Brain pericyte (primary cell): Measurements from ENCODE around the gene UQCRC2.
"Not testable (repeated sequence)": the region's sequence is repeated elsewhere in the genome, so short reads cannot be mapped to it uniquely, and the experiment has no call there.

ENCODE experiments used
- DNase-seq: peaks from one replicate; pipeline ENCODE4 v3.0.0-alpha.2; 2012; ENCODE audit warnings: low read depth, low spot score

Gene UQCRC2

DNA sequence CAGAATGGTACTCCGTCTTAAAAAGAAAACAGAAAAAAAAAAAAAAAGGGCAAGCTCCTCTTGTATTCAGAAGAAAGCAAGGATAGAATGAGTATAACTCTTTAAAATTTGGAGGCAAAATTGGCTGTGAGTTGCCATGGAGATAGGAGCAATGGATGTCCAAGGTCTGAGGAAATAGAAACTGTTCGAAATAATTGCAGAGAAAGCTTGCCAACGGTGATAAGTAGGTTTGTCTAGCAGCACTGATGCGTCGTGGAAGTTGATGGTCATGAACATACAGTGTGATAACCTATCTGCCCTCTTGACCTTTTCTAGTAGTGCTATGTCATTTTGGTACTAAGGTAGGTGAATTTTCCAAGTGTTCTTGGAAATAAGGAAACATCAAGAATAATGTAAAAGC is 57.7 kb downstream of the UQCRC2 start:
- DNase-seq: no peak

DNA sequence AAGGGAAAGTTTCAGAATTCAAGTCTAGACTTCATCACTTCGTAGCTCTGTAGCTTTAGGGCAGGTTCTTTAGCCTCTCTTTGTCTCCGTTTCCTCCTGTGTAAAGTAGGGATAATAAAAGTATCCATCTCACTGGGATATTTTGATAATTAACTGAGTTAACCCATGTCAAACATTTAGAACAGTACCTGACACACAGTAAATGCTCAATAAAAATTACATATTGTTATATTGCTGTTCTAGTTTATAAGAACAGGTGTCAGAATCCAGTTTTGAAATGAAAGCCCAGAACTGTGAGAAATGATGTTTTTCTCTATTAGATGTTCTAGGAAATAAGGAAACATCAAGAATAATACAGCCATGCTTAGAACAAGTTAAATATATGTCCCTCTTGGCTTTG is 59.1 kb downstream of the UQCRC2 start:
- DNase-seq: no peak

DNA sequence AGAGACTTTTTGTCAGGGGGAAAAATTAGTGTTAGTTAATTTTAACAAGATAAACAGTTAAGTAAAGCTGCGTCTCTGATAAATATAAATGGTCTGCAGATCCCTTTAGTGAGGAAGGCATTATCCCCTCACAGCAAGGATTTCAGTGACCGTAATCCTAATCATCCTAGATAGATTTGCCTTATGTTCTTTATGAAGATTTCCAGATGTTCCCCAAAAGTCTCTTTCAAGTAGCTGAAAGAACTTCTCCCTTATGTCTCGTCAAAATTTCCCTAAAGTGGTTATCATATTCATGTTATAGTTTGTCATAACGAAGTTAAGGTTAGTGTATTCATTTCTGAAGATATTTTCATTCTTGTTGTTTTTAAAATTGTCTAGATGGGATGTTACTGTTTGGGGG is 60.3 kb downstream of the UQCRC2 start:
- DNase-seq: no peak

DNA sequence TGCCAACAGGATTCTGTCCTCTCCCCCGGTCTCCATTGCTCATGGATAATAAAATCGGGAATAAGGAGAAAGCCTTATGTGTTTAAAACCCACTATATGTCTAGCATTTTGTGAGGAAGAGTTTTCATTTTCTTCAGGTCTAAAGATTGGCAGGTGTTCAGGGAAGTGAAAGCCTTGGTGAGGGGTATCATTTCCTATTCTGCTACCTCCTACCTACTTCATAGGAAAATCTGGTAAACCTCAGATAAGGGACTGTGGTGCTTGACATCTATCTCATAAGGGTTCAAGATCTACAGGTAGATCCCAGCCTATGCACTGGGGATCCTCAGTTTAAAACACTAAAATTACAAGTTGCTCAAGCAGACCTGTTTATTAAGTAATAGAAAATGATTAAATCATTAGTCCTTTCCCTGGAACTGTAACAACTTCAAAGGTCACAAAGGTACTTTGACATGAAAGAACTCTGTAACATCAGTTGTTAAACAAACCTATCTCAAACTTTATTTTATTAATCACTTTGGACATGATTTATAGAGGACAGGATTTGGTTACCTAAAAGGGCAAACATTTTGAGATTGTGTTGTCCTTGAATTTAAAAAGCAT is 61.2 kb downstream of the UQCRC2 start:
- no peak for DNase-seq

DNA sequence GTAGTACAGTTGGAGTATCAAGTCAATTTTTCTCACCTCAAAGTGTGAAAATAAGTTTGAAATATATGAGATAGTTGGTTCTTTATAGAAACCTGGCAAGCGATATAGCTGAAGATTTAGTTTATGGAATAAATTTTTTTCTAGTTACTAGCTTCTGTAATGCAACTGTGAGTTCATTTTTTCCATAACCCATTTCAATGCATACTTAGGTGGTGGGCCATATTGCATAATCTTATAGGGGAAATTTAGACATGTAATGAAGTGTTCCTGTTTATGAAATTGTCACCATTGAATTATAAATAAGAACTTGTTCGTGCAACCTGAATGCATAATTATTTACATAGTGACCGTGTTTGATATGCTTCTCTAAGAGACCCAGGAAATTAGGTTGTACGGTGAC is 63.8 kb downstream of the UQCRC2 start:
- no peak for DNase-seq

DNA sequence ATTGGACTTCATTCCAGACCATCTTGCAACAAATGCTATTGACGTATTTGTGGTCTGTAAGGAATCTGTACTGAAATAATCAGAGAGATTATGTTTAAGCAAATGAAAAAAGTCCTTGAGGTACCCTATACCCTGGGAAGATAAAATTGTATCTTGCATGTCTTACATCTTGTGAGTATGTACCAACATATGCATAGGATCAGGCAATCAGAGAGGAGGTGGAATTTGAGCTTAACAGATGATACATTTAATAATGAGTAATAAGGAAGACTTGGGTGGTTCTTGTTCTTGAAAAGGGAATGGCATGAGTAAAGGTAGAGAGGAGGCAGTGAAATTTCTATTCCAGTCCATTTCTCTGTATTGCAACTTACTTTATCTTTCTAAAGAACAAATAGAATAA is 65.4 kb downstream of the UQCRC2 start:
- DNase-seq: no peak

DNA sequence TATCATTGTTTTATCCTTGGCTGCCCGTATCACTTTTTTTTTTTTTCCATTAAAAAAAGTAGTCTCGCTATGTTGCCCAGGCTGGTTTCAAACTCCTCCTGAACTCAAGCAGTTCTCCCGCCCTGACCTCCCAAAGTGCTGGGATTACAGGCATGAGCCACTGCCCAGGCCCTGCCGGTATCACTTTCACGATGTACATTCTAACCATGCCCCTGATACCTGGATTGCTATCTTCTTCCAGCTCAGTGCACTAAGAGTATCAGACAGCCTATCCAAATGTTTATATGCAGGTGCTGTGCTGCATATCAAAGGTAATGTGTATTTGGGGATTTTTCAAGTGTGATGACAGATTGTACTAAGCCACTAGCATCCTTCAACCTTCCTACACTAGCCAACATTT is 69.0 kb downstream of the UQCRC2 start:
- no peak for DNase-seq

DNA sequence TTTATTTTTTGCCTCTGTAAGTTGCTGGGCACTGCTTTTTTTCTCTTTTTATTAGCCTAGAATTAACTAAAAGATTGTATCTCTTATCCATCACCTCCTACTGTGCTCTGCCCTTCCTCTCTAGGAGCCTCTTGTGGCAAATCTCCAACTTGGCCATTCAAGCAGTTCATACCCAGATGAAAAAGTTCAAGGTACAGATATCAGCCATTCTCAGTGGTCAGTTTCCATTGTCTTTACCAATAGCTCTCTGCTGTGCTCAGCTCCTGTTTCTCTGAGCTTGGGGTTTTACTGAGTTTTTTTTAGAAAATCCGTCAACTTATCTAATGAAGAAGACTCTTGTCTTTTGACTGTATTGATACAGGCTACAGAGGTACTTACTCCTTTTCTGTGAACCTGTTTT is 70.3 kb downstream of the UQCRC2 start:
- no peak for DNase-seq

DNA sequence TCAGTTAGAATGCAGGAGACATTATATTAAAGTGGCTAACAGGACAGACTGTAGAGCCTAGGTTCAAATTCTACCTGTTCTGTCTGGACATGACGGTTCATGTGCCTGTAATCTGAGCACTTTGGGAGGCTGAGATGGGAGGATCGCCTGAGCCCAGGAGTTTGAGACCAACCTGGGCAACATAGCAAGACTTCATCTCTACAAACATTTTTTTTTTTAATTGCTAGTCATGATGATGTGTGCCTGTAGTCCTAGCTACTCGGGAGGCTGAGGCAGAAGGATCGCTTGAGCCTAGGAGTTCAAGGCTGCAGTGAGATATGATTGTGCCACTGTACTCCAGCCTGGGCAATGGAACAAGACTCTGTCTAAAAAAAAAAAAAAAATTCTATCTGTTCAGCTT is 71.6 kb downstream of the UQCRC2 start:
- DNase-seq: not testable (repeated sequence)

DNA sequence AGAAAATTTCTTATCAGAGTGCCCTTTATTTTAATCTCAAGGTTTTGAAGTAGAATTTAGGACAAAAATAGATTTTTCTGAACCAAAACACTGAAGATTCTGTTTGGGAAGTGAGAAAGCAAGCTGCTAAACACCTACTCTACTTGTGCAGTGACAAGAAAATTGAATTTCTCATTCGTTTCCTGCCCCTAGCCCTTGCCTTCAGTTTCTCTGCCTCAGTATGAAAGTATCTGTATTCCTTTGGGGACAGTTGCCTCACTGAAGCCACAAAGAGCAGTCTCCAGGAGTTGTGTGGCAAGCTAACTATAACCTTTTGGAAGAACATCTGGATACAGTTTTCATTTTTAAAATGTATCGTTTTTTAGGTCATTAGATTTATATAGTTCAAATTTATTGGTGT is 74.5 kb downstream of the UQCRC2 start:
- no peak for DNase-seq

DNA sequence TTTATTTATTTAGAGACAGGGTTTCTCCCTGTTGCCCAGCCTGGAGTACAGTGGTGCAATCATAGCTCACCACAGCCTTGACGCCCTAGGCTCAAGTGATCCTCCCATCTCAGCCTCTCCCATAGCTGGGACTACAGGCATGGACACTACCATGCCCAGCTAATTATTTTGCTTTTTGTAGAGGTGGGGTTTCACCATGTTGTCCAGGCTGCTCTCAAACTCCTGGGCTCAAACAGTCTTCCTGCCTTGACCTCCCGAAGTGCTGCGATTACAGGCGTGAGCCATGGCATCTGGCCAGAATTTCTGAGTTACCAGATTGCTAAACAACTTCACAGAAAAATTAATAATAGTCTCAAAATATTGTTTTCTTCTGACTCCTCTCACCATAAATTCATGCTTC is 76.5 kb downstream of the UQCRC2 start:
- DNase-seq: no peak

DNA sequence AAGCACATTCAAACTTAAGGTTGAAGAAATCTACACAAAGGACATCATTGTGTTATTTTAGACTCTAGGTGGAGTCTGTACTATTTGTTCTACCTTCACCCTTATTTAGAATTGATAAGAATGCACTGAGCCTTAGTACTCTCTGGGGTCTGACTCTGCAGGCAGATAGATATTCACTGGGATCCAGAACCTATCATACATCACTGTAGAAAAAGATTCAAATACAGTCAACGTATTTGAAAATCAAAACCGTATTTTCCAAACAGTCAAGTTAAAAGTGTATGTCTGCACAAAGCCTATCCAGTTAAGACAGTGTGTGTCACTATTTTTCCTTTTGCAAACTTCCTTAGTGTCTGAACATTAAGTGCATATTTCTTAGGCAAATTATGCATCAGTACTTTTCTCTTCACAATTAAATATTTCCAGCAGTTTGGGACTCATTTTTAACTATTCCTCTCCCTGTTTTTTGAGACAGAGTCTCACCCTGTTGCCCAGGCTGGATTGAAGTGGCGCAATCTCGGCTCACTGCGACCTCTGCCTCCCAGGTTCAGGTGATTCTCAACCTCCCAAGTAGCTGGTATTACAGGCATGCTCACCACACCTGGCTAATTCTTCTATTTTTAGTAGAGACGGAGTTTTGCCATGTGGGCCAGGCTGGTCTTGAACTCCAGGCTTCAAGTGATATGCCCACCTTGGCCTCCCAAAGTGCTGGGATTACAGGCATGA is 77.1 kb downstream of the UQCRC2 start:
- DNase-seq: no peak

DNA sequence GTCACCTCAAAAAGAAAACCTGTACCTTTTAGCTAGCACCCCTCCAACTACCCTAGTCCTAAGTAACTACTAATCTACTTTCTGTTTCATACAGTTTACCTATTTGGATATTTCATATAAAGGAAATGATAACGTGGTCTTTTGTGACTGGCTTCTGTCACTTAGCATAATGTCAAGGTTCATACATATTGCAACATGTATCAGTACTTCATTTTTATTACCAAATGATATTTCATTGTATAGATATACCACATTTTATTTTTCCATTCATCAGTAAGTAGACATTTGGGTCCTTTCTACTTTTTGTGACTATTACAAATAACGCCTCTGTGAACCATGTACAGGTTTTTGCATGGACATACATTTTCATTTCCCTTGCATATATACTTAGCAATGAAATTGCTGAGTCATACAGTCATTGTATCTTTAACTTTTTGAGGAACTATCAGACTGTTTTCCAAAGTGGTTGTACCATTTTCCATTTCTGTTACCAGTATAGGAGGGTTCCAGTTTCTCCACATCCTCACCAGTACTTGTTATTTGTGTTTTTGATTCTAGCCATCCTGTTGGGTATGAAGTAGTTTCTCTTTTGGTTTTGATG is 78.4 kb downstream of the UQCRC2 start:
- no peak for DNase-seq
